Panc1 (cell line): ENCODE measurements around the gene CELF1. TPM values are rescaled to one million over a fixed set of nuclear protein-coding genes. Genes with fewer than 3 reads are reported as not detected.
"Not testable (repeated sequence)": the region's sequence is repeated elsewhere in the genome, so short reads cannot be mapped to it uniquely, and the experiment has no call there.

Experiments
- ATAC-seq: fragments of 200-7000 bp; cut with Tn5 transposase; 2 replicates; pipeline ENCODE4 v1.9.1; 2020; ENCODE audit warnings: mild to moderate bottlenecking, moderate library complexity
- BruUV-seq: library from RNA; stranded (reverse); fragments of 400-500 nt; replicated peaks from 2 replicates; lab custom pipeline; 2021; lab: Mats Ljungman, UMichigan
- CTCF ChIA-PET: fragments of 300-600 bp; sonication (Branson Sonifier 250); formaldehyde crosslinking; loops from one replicate; lab custom pipeline; 2022; ENCODE audit warnings: antibody characterized with exemption; lab: Charles Lee
- POLR2A ChIA-PET: fragments of 300-600 bp; sonication (Branson Sonifier 250); formaldehyde crosslinking; loops from one replicate; lab custom pipeline; 2022; ENCODE audit warnings: antibody characterized with exemption; lab: Charles Lee
- DNase-seq: peaks from one replicate; pipeline ENCODE4 v3.0.0-alpha.2; 2010; ENCODE audit warnings: low read depth, low spot score
- H3K27ac ChIP-seq: 2 replicates; pipeline ENCODE4 v1.5.1; 2011; ENCODE audit warnings: mild to moderate bottlenecking, low read length, inconsistent platforms
- H3K27me3 ChIP-seq: fragments of 200-500 bp; sonication (Bioruptor generic); 2 replicates; pipeline ENCODE4 v1.6.0; 2014; ENCODE audit warnings: low read length, inconsistent platforms; ENCODE audit not compliant: control insufficient read depth, insufficient read depth
- H3K36me3 ChIP-seq: fragments of 200-500 bp; sonication (Bioruptor generic); 2 replicates; pipeline ENCODE4 v1.5.1; 2014; ENCODE audit warnings: inconsistent platforms, mild to moderate bottlenecking, low read length, moderate library complexity; ENCODE audit not compliant: control insufficient read depth, insufficient read depth
- H3K4me1 ChIP-seq: 2 replicates; pipeline ENCODE4 v1.5.1; 2011; ENCODE audit warnings: inconsistent platforms, mild to moderate bottlenecking, low read length, moderate library complexity; ENCODE audit not compliant: control insufficient read depth, insufficient read depth
- H3K4me3 ChIP-seq, 2 experiments: 2 replicates each; pipeline ENCODE4 v1.5.1; 2011 to 2012; ENCODE audit warnings: low read depth in 2 of 2, low read length in 2 of 2, mild to moderate bottlenecking in 2 of 2, inconsistent platforms in 1 of 2, moderate library complexity in 1 of 2
- H3K9me3 ChIP-seq: fragments of 200-500 bp; sonication (Bioruptor generic); 2 replicates; pipeline ENCODE4 v1.5.1; 2014; ENCODE audit warnings: low read depth, mild to moderate bottlenecking, inconsistent platforms, low read length, moderate library complexity; ENCODE audit not compliant: control insufficient read depth, insufficient read depth
- POLR2AphosphoS5 ChIP-seq: IDR thresholded peaks from 2 replicates; pipeline ENCODE4 v1.6.1; 2012; ENCODE audit warnings: mild to moderate bottlenecking, low read depth, low read length, moderate library complexity
- REST ChIP-seq, 2 experiments: IDR thresholded peaks; 2 replicates each; pipeline ENCODE4 v1.6.1; 2011 to 2012; ENCODE audit warnings: low read depth in 2 of 2, control low read depth in 1 of 2, low read length in 1 of 2, mild to moderate bottlenecking in 1 of 2, moderate library complexity in 1 of 2; ENCODE audit not compliant: insufficient read depth in 1 of 2
- SIN3A ChIP-seq: IDR thresholded peaks from 2 replicates; pipeline ENCODE4 v1.6.1; 2012; ENCODE audit warnings: low read depth, mild to moderate bottlenecking, low read length, moderate library complexity, borderline replicate concordance; ENCODE audit not compliant: insufficient read depth
- TCF7L2 ChIP-seq: IDR thresholded peaks from 2 replicates; pipeline ENCODE4 v1.6.1; 2011; ENCODE audit warnings: mild to moderate bottlenecking, low read depth, low read length, inconsistent platforms
- in situ Hi-C: cut with HindIII; loops from 2 replicates; pipeline ENCODE4 v1.10.0; 2016; ENCODE audit warnings: low sequenced_read_pairs, low pct_unique_long_range_greater_than_20kb
- intact Hi-C: fragments of 100-400 bp; cut with micrococcal nuclease; formaldehyde crosslinking; loops from one replicate; pipeline ENCODE4 v1.10.0; 2022; ENCODE audit not compliant: unreplicated experiment
- total RNA-seq: library from RNA; stranded (reverse); gene quantifications from one replicate; pipeline ENCODE4 v1.2.1, GENCODE V29; 2021; ENCODE audit not compliant: unreplicated experiment
- TF ChIP-seq, protein P1 (sequence below): fragments of 450-650 bp; IDR thresholded peaks from 2 replicates; pipeline ENCODE4 v1.5.1; 2017; ENCODE audit warnings: mild to moderate bottlenecking

The CELF1 gene
- total RNA-seq, 1 experiment from 2014 or later: 160 TPM

- CTCF ChIA-PET: no interaction called here
- intact Hi-C loops (no loop called here), in situ Hi-C loops (no loop called here)
- no TSS peak for BruUV-seq
- DNase-seq (no peak), ATAC-seq (peak; percentile 98)
- Histone ChIP-seq H3K27ac (peak within 1 kb of the TSS; percentile 89), H3K36me3 (no peaks in the 10 kb centered on the region), H3K4me1 (peaks cover 4% of the 10 kb centered on the region; the same call in 1 of the 2 replicates), H3K27me3 (no peaks in the 10 kb centered on the region), H3K4me3 (peak within 1 kb of the TSS; percentile 77 to 94), H3K9me3 (no peaks in the 10 kb centered on the region)
- POLR2A ChIA-PET: interaction anchor here (0.5 kb wide), 1 partner anchor 912 kb away, joined by 5 read pairs; no protein-coding TSS in a partner anchor
- TF ChIP-seq POLR2AphosphoS5 (peak; percentile 61), SIN3A (0 out of 2 replicates have a peak, but pooled peaks have one; percentile 56), REST (IDR thresholded peaks at IDR 0.05; ENCODE audit: insufficient read depth in 1 of 2, low read depth in 2 of 2, low read length in 1 of 2) (no peak)
Observed at GRCh38 chr11:47565340-47566148, 12.6 kb upstream of the CELF1 start, which contains the start of gene PTPMT1. Gene PTPMT1 (plus strand): TSS chr11:47565599. CDS start chr11:47565623, 24 bp downstream.

GRCh38 chr11:47564933-47565339 lies 12.0 kb upstream of the CELF1 start:
- intact Hi-C loops: no loop called here
- no peaks in the 10 kb centered on the region for H3K27me3 ChIP-seq
- H3K9me3 ChIP-seq: no peaks in the 10 kb centered on the region
- DNase-seq: no peak
- H3K36me3 ChIP-seq: no peaks in the 10 kb centered on the region
- ChIA-PET CTCF (no interaction called here), POLR2A (interaction anchor here (0.5 to 0.9 kb wide), 2 partner anchors 13 to 911 kb away, joined by 3 to 5 read pairs; no protein-coding TSS in a partner anchor)
- in situ Hi-C loops: no loop called here
- H3K4me3 ChIP-seq: peak overlapping the region; percentile 77 to 94
- BruUV-seq: TSS peak; percentile 75
- peak overlapping the region; percentile 89 for H3K27ac ChIP-seq
- 0 out of 2 replicates have a peak, but pooled peaks have one; percentile 23 for ATAC-seq
- no peak for TF ChIP-seq TCF7L2
- TF ChIP-seq REST (IDR thresholded peaks at IDR 0.05; ENCODE audit: insufficient read depth in 1 of 2, low read depth in 2 of 2, low read length in 1 of 2): no peak
- TF ChIP-seq, protein P1, sequence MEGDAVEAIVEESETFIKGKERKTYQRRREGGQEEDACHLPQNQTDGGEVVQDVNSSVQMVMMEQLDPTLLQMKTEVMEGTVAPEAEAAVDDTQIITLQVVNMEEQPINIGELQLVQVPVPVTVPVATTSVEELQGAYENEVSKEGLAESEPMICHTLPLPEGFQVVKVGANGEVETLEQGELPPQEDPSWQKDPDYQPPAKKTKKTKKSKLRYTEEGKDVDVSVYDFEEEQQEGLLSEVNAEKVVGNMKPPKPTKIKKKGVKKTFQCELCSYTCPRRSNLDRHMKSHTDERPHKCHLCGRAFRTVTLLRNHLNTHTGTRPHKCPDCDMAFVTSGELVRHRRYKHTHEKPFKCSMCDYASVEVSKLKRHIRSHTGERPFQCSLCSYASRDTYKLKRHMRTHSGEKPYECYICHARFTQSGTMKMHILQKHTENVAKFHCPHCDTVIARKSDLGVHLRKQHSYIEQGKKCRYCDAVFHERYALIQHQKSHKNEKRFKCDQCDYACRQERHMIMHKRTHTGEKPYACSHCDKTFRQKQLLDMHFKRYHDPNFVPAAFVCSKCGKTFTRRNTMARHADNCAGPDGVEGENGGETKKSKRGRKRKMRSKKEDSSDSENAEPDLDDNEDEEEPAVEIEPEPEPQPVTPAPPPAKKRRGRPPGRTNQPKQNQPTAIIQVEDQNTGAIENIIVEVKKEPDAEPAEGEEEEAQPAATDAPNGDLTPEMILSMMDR: no peak
- no peak for TF ChIP-seq POLR2AphosphoS5
- TF ChIP-seq SIN3A: no peak
- peaks cover 4% of the 10 kb centered on the region; the same call in 1 of the 2 replicates for H3K4me1 ChIP-seq

- H3K4me3 ChIP-seq, DNase-seq, H3K4me1 ChIP-seq, H3K27me3 ChIP-seq, intact Hi-C loops, H3K9me3 ChIP-seq, ATAC-seq, H3K36me3 ChIP-seq, in situ Hi-C loops, H3K27ac ChIP-seq, BruUV-seq: not testable (repeated sequence)
- POLR2A ChIA-PET: interaction anchor here (0.9 kb wide), 1 partner anchor 13 kb away, joined by 3 read pairs; no protein-coding TSS in a partner anchor
- CTCF ChIA-PET: interaction anchor here (0.6 kb wide), 1 partner anchor 54 kb away, joined by 3 read pairs; no protein-coding TSS in a partner anchor
Observed at GRCh38 chr11:47564366-47564765, 11.4 kb upstream of the CELF1 start.

DNA sequence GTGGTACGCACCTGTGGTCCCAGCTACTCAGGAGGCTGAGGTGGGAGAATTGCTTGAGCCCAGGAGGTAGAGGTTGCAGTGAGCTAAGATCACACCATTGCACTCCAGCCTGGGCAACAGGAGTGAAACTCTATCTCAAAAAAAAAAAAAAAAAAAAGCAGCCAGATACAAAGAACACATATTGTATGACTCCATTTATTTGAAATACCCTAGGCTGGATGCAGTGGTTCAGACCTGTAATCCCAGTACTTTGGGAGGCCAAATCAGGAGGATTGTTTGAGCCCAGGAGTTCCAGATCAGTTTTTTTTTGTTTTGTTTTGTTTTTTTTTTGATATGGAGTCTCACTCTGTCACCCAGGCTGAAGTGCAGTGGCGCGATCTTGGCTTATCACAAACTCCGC lies 9.5 kb upstream of the CELF1 start:
- BruUV-seq, H3K36me3 ChIP-seq, H3K27ac ChIP-seq, H3K4me1 ChIP-seq, DNase-seq, in situ Hi-C loops, POLR2A ChIA-PET, H3K4me3 ChIP-seq, intact Hi-C loops, ATAC-seq, H3K27me3 ChIP-seq, CTCF ChIA-PET, H3K9me3 ChIP-seq: not testable (repeated sequence)
